H1 (cell line): Measurements from ENCODE around the gene ARL14EPL. TPM values are rescaled to one million over a fixed set of nuclear protein-coding genes. Genes with fewer than 3 reads are reported as not detected.

Source experiments
- CTCF ChIA-PET: fragments of 300-600 bp; sonication (Branson Sonifier 250); formaldehyde crosslinking; loops from one replicate; lab custom pipeline; 2021; ENCODE audit not compliant: partially characterized antibody; lab: Charles Lee
- POLR2A ChIA-PET: fragments of 300-600 bp; sonication (Branson Sonifier 250); formaldehyde crosslinking; loops from one replicate; lab custom pipeline; 2021; ENCODE audit warnings: inconsistent platforms; ENCODE audit not compliant: partially characterized antibody; lab: Charles Lee
- DNase-seq, 2 experiments: peaks; one replicate each; pipeline versions ENCODE4 v3.0.0 to v3.0.0-alpha.2; 2010 to 2022; ENCODE audit warnings: low spot score in 2 of 2, low read depth in 1 of 2, mixed read lengths in 1 of 2
- FAIRE-seq: peaks from 2 replicates; lab custom pipeline; 2011; peaks lifted over from hg19 to GRCh38; lab: Jason Lieb, UNC
- H2AFZ ChIP-seq: 2 replicates; pipeline ENCODE4 v1.8.1; 2012; ENCODE audit warnings: low read length, inconsistent platforms
- H2AK5ac ChIP-seq: 2 replicates; pipeline ENCODE4 v1.6.1; 2013; ENCODE audit warnings: low read depth, low read length
- H2BK120ac ChIP-seq: replicated peaks from 2 replicates; pipeline ENCODE3; 2013; ENCODE audit warnings: low read depth, low read length, inconsistent platforms
- H2BK12ac ChIP-seq: 2 replicates; pipeline ENCODE4 v1.6.1; 2013; ENCODE audit warnings: low read depth, low read length
- H2BK15ac ChIP-seq: 2 replicates; pipeline ENCODE4 v1.6.1; 2013; ENCODE audit warnings: low read length
- H2BK20ac ChIP-seq: 2 replicates; pipeline ENCODE4 v1.6.1; 2013; ENCODE audit warnings: low read length
- H2BK5ac ChIP-seq: 2 replicates; pipeline ENCODE4 v1.6.1; 2013; ENCODE audit warnings: low read depth, low read length
- H3K14ac ChIP-seq: 2 replicates; pipeline ENCODE4 v1.6.1; 2013; ENCODE audit warnings: inconsistent platforms; ENCODE audit not compliant: insufficient read length
- H3K18ac ChIP-seq: 2 replicates; pipeline ENCODE4 v1.6.1; 2013; ENCODE audit warnings: low read length; ENCODE audit errors: extremely low read depth
- H3K23ac ChIP-seq: 2 replicates; pipeline ENCODE4 v1.6.1; 2013; ENCODE audit warnings: inconsistent platforms; ENCODE audit not compliant: insufficient read length
- H3K23me2 ChIP-seq: 2 replicates; pipeline ENCODE4 v1.6.1; 2013; ENCODE audit warnings: low read depth, low read length
- H3K27ac ChIP-seq: 2 replicates; pipeline ENCODE4 v1.6.1; 2011; ENCODE audit warnings: low read depth, low read length, inconsistent platforms
- H3K27me3 ChIP-seq, 4 experiments: replicated peaks in 1 of 4; 1 replicate in 1 of 4; 2 replicates in 3 of 4; pipeline versions ENCODE4 v1.6.1 to v1.8.1; 2011 to 2013; ENCODE audit warnings: low read length in 3 of 4, mild to moderate bottlenecking in 3 of 4, inconsistent platforms in 2 of 4, mixed read lengths in 2 of 4, moderate library complexity in 1 of 4; ENCODE audit not compliant: control insufficient read depth in 3 of 4, insufficient read depth in 3 of 4; ENCODE audit errors: extremely low read depth in 1 of 4
- H3K36me3 ChIP-seq, 4 experiments: 2 replicates each; pipeline versions ENCODE4 v1.6.1 to v1.8.1; 2011 to 2013; ENCODE audit warnings: mild to moderate bottlenecking in 4 of 4, low read length in 3 of 4, moderate library complexity in 2 of 4, control low read depth in 1 of 4, inconsistent platforms in 1 of 4; ENCODE audit not compliant: insufficient read depth in 4 of 4, control insufficient read depth in 2 of 4
- H3K4ac ChIP-seq: replicated peaks from 2 replicates; pipeline ENCODE3; 2013; ENCODE audit warnings: low read length, low read depth, mixed read lengths, inconsistent platforms; ENCODE audit not compliant: insufficient read length
- H3K4me1 ChIP-seq, 4 experiments: replicated peaks in 1 of 4; 1 replicate in 1 of 4; 2 replicates in 3 of 4; pipeline versions ENCODE4 v1.6.1 to v1.8.1; 2011 to 2013; ENCODE audit warnings: low read length in 3 of 4, inconsistent platforms in 2 of 4, mixed read lengths in 1 of 4; ENCODE audit not compliant: insufficient read depth in 4 of 4, control insufficient read depth in 3 of 4
- H3K4me2 ChIP-seq, 2 experiments: 2 replicates each; pipeline versions ENCODE4 v1.6.1 to v1.8.1; 2011 to 2013; ENCODE audit warnings: low read depth in 2 of 2, low read length in 2 of 2, control low read depth in 1 of 2, inconsistent platforms in 1 of 2, mild to moderate bottlenecking in 1 of 2; ENCODE audit not compliant: insufficient read depth in 1 of 2
- H3K4me3 ChIP-seq, 4 experiments: fragments of 200-600, 300-600 bp in 1 of 4; sonication (generic), shearing (Covaris generic), sonication (Bioruptor Twin) in 1 of 4; 2 replicates each; pipeline versions ENCODE4 v1.5.1 to v1.8.1; 2011 to 2016; ENCODE audit warnings: low read length in 4 of 4, low read depth in 3 of 4, control low read depth in 2 of 4, inconsistent platforms in 2 of 4, mild to moderate bottlenecking in 2 of 4, mixed read lengths in 1 of 4, moderate library complexity in 1 of 4; ENCODE audit not compliant: insufficient read depth in 2 of 4; ENCODE audit errors: extremely low read depth in 1 of 4
- H3K56ac ChIP-seq: replicated peaks from 2 replicates; pipeline ENCODE3; 2013; ENCODE audit warnings: low read depth, mild to moderate bottlenecking, mixed read lengths, low read length, inconsistent platforms; ENCODE audit not compliant: insufficient read length
- H3K79me1 ChIP-seq: 2 replicates; pipeline ENCODE4 v1.6.1; 2013; ENCODE audit warnings: low read depth, low read length, control low read depth
- H3K79me2 ChIP-seq, 2 experiments: 2 replicates each; pipeline versions ENCODE4 v1.6.1 to v1.8.1; 2012 to 2013; ENCODE audit warnings: low read length in 2 of 2, mild to moderate bottlenecking in 2 of 2, inconsistent platforms in 1 of 2; ENCODE audit not compliant: insufficient read depth in 2 of 2, control insufficient read depth in 1 of 2
- H3K9ac ChIP-seq, 4 experiments: replicated peaks in 1 of 4; 1 replicate in 1 of 4; 2 replicates in 3 of 4; pipeline versions ENCODE4 v1.6.1 to v1.8.1; 2011 to 2013; ENCODE audit warnings: low read depth in 3 of 4, low read length in 3 of 4, control low read depth in 2 of 4, mild to moderate bottlenecking in 2 of 4, moderate library complexity in 2 of 4, inconsistent platforms in 1 of 4; ENCODE audit errors: extremely low read depth in 1 of 4
- H3K9me3 ChIP-seq, 2 experiments: 2 replicates each; pipeline versions ENCODE4 v1.6.1 to v1.8.1; 2012 to 2013; ENCODE audit warnings: mild to moderate bottlenecking in 2 of 2, moderate library complexity in 2 of 2, control low read depth in 1 of 2, inconsistent platforms in 1 of 2, low read depth in 1 of 2, low read length in 1 of 2, mixed read lengths in 1 of 2; ENCODE audit not compliant: insufficient read depth in 2 of 2
- H4K20me1 ChIP-seq, 2 experiments: replicated peaks in 1 of 2; 2 replicates each; pipeline versions ENCODE3 to v1.8.1; 2011 to 2013; ENCODE audit warnings: inconsistent platforms in 2 of 2, low read length in 2 of 2, mild to moderate bottlenecking in 1 of 2; ENCODE audit not compliant: insufficient read depth in 2 of 2, control insufficient read depth in 1 of 2
- H4K5ac ChIP-seq: 2 replicates; pipeline ENCODE4 v1.6.1; 2013; ENCODE audit warnings: low read length, low read depth, mixed read lengths, inconsistent platforms; ENCODE audit not compliant: insufficient read length
- H4K8ac ChIP-seq: 2 replicates; pipeline ENCODE4 v1.8.0; 2013; ENCODE audit warnings: mild to moderate bottlenecking, moderate library complexity, low read length, inconsistent platforms; ENCODE audit not compliant: insufficient read depth; ENCODE audit errors: extremely low read depth
- H4K91ac ChIP-seq: replicated peaks from 2 replicates; pipeline ENCODE3; 2013; ENCODE audit warnings: low read length, mixed read lengths, inconsistent platforms; ENCODE audit not compliant: insufficient read length
- SP1 ChIP-seq: IDR thresholded peaks from 2 replicates; pipeline ENCODE4 v1.6.1; 2011; ENCODE audit warnings: low read depth, low read length
- WGBS, 2 experiments: shearing (Covaris generic) in 1 of 2; methylation state at CpG; one replicate each; pipeline versions ENCODE4 v1.1.6 to v1.1.7; 2013 to 2015; ENCODE audit warnings: low lambda C conversion rate in 2 of 2, mixed read lengths in 2 of 2, inconsistent platforms in 1 of 2, low coverage in 1 of 2, missing lambda C conversion rate in 1 of 2; ENCODE audit not compliant: insufficient replicate concordance in 2 of 2, insufficient coverage in 1 of 2, insufficient read length in 1 of 2; ENCODE audit errors: extremely low coverage in 1 of 2, missing lambda C conversion rate in 1 of 2; 5-methylcytosine and 5-hydroxymethylcytosine counted together
- polyA plus RNA-seq, 7 experiments: library from polyadenylated mRNA; depleted of rRNA in 3 of 7; stranded (reverse) in 5 of 7; unstranded in 2 of 7; fragments of >200 nt in 5 of 7; fragments of 200-250 nt in 2 of 7; gene quantifications; 1 replicate in 5 of 7; 2 replicates in 1 of 7; 4 replicates in 1 of 7; pipeline versions ENCODE4 v1.2.1 to v1.2.3, GENCODE V29; 2011 to 2013; ENCODE audit warnings: missing spikeins in 2 of 7, mixed read lengths in 2 of 7
- total RNA-seq: library from RNA; stranded (reverse); fragmentation: NEBNext Ultra II Directional; extraction: Animal tissue kit (Norgen Biotek cat#: 25700); gene quantifications from 2 replicates; pipeline ENCODE4 v1.2.1, GENCODE V29; 2021

ARL14EPL gene
- total and polyA plus RNA-seq, 2 of the 8 experiments (the other 6 are each of a cell fraction or from before 2014, with no cell fraction given) = not detected

- no peaks in the 10 kb centered on the region for H4K20me1 ChIP-seq
- H3K56ac ChIP-seq = no peak overlapping the region
- H3K14ac ChIP-seq = no peak overlapping the region
- 61% methylated on average over 3 of the region's 3 CpGs; no CpG with 5 or more reads in 1 of the 2 experiments for WGBS, 2 experiments
- H3K27ac ChIP-seq = no peak overlapping the region
- H2BK5ac ChIP-seq = no peak overlapping the region
- H3K9me3 ChIP-seq = no peaks in the 10 kb centered on the region
- no peak overlapping the region for H4K5ac ChIP-seq
- DNase-seq (no peak), FAIRE-seq (no peak)
- no peaks in the 10 kb centered on the region for H3K79me1 ChIP-seq
- TF ChIP-seq SP1 = no peak
- POLR2A ChIA-PET = no interaction called here
- H4K8ac ChIP-seq = no peak overlapping the region
- H3K23ac ChIP-seq = no peak overlapping the region
- H3K79me2 ChIP-seq = no peaks in the 10 kb centered on the region
- H3K9ac ChIP-seq = no peak overlapping the region
- no peak overlapping the region for H3K18ac ChIP-seq
- H3K27me3 ChIP-seq = no peaks in the 10 kb centered on the region; a peak in 1 of 7 replicates
- H2BK20ac ChIP-seq = no peak overlapping the region
- H4K91ac ChIP-seq = no peak overlapping the region
- no peak overlapping the region for H2BK12ac ChIP-seq
- H3K4ac ChIP-seq = no peak overlapping the region
- H3K4me3 ChIP-seq = no peak overlapping the region
- no peak overlapping the region for H2BK120ac ChIP-seq
- no peaks in the 10 kb centered on the region for H3K36me3 ChIP-seq
- no peaks in the 10 kb centered on the region for H3K23me2 ChIP-seq
- H2BK15ac ChIP-seq = no peak overlapping the region
- H2AFZ ChIP-seq = no peak overlapping the region
- H3K4me1 ChIP-seq = peaks cover 0 to 6% (median 0%) of the 10 kb centered on the region in 4 experiments; a peak in 1 of 7 replicates
- no peak overlapping the region for H2AK5ac ChIP-seq
- no peak overlapping the region for H3K4me2 ChIP-seq
- CTCF ChIA-PET = interaction anchor here (1.2 kb wide), 1 partner anchor 195 kb away, joined by 3 read pairs; no protein-coding TSS in a partner anchor
Measured at GRCh38 chr5:116037236-116037822, 5.1 kb downstream of the ARL14EPL start.
